HCT116 (cell line): ENCODE data around the gene HTR5A.

ENCODE experiments used
- TCF7L2 ChIP-seq: IDR thresholded peaks from 2 replicates; pipeline ENCODE4 v1.7.0; 2011; ENCODE audit warnings: borderline replicate concordance, inconsistent platforms; ENCODE audit not compliant: insufficient read depth, insufficient read length; ENCODE audit errors: extremely low read depth
- TF ChIP-seq, protein P1 (sequence below), 3 experiments: fragments of 200-600 bp in 1 of 3; sonication (generic) in 1 of 3; IDR thresholded peaks in 2 of 3; conservative IDR thresholded peaks in 1 of 3; 2 replicates each; pipeline ENCODE4 v1.5.1; 2012 to 2017; ENCODE audit warnings: low read depth in 2 of 3, low read length in 2 of 3, antibody characterized with exemption in 1 of 3, borderline replicate concordance in 1 of 3, control low read depth in 1 of 3, mild to moderate bottlenecking in 1 of 3, mixed read lengths in 1 of 3, mixed run types in 1 of 3, moderate library complexity in 1 of 3; ENCODE audit not compliant: insufficient read depth in 1 of 3

DNA sequence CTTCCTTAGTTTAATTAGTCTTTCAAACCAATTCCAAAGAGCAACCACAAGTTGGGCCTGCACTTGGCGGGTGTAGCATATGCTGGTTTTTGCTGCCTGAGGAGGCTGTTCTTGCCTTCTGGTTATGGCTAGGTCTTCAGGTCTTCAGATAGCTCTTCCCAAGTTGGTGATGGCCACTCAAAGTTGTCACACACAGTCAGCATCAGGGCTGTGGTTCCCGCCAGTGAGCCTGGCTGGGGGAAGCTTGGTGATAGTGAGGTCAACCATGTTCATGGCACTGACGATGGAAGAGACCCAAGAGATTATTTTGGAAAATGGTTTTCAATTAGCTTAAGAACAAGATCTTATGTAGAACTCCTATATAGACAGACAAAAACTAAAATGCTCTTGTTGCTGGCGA lies 18.8 kb upstream of the HTR5A start:
- TF ChIP-seq, protein P1, sequence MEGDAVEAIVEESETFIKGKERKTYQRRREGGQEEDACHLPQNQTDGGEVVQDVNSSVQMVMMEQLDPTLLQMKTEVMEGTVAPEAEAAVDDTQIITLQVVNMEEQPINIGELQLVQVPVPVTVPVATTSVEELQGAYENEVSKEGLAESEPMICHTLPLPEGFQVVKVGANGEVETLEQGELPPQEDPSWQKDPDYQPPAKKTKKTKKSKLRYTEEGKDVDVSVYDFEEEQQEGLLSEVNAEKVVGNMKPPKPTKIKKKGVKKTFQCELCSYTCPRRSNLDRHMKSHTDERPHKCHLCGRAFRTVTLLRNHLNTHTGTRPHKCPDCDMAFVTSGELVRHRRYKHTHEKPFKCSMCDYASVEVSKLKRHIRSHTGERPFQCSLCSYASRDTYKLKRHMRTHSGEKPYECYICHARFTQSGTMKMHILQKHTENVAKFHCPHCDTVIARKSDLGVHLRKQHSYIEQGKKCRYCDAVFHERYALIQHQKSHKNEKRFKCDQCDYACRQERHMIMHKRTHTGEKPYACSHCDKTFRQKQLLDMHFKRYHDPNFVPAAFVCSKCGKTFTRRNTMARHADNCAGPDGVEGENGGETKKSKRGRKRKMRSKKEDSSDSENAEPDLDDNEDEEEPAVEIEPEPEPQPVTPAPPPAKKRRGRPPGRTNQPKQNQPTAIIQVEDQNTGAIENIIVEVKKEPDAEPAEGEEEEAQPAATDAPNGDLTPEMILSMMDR (IDR thresholded peaks at IDR 0.05 in 2 of 3, conservative IDR thresholded peaks at IDR 0.05 in 1 of 3; ENCODE audit: borderline replicate concordance in 1 of 3, insufficient read depth in 1 of 3, low read depth in 2 of 3, low read length in 2 of 3) = no peak
- TF ChIP-seq TCF7L2 = no peak
